CD4-positive, alpha-beta memory T cell (primary cell): Measurements from ENCODE around the gene IPO13. TPM values are rescaled to one million over a fixed set of nuclear protein-coding genes. Genes with fewer than 3 reads are reported as not detected.

ENCODE experiments used
- CTCF ChIA-PET: fragments of 350-600 bp; sonication (Branson Sonifier 250); formaldehyde crosslinking; loops from one replicate; lab custom pipeline; 2021; ENCODE audit warnings: inconsistent platforms; ENCODE audit not compliant: partially characterized antibody; lab: Charles Lee
- POLR2A ChIA-PET: fragments of 350-600 bp; sonication (Branson Sonifier 250); formaldehyde crosslinking; loops from one replicate; lab custom pipeline; 2021; ENCODE audit not compliant: partially characterized antibody; lab: Charles Lee
- DNase-seq, 5 donors: peaks; one replicate each; pipeline versions ENCODE4 v3.0.0 to v3.0.0-alpha.2; 2020 to 2022; ENCODE audit warnings: mixed read lengths in 1 of 5
- H3K27ac ChIP-seq: one replicate; pipeline ENCODE4 v1.7.0; 2013; ENCODE audit warnings: low read depth, low read length
- H3K27me3 ChIP-seq: 2 replicates; pipeline ENCODE4 v1.7.0; 2013; ENCODE audit warnings: mild to moderate bottlenecking, low read length, moderate library complexity; ENCODE audit not compliant: insufficient read depth
- H3K36me3 ChIP-seq: 2 replicates; pipeline ENCODE4 v1.7.0; 2013; ENCODE audit warnings: mild to moderate bottlenecking, low read length, moderate library complexity; ENCODE audit not compliant: insufficient read depth
- H3K4me1 ChIP-seq: 2 replicates; pipeline ENCODE4 v1.7.0; 2013; ENCODE audit warnings: mild to moderate bottlenecking, low read length, moderate library complexity; ENCODE audit not compliant: insufficient read depth
- H3K4me3 ChIP-seq, 2 donors: one replicate each; pipeline ENCODE4 v1.7.0; 2013; ENCODE audit warnings: low read length in 2 of 2, mild to moderate bottlenecking in 1 of 2
- H3K9me3 ChIP-seq, 2 donors: one replicate each; pipeline ENCODE4 v1.7.0; 2013; ENCODE audit warnings: low read length in 2 of 2, control low read depth in 1 of 2; ENCODE audit not compliant: control insufficient read depth in 1 of 2
- H3K27ac Mint-ChIP-seq, 7 donors: one replicate each; pipeline ENCODE4 v1.8.0; 2020 to 2021; ENCODE audit warnings: mixed read lengths in 7 of 7, mild to moderate bottlenecking in 6 of 7, inconsistent platforms in 3 of 7, moderate library complexity in 3 of 7
- H3K27me3 Mint-ChIP-seq, 2 donors: one replicate each; pipeline ENCODE4 v1.8.0; 2020 to 2021; ENCODE audit warnings: mixed read lengths in 2 of 2
- H3K36me3 Mint-ChIP-seq, 2 donors: one replicate each; pipeline ENCODE4 v1.8.0; 2020 to 2021; ENCODE audit warnings: mixed read lengths in 2 of 2, inconsistent platforms in 1 of 2, mild to moderate bottlenecking in 1 of 2
- H3K4me1 Mint-ChIP-seq, 4 donors: one replicate each; pipeline ENCODE4 v1.8.0; 2020 to 2021; ENCODE audit warnings: mixed read lengths in 4 of 4, mild to moderate bottlenecking in 1 of 4
- H3K4me3 Mint-ChIP-seq, 8 donors: one replicate each; pipeline ENCODE4 v1.8.0; 2020 to 2021; ENCODE audit warnings: mixed read lengths in 8 of 8, mild to moderate bottlenecking in 7 of 8, moderate library complexity in 6 of 8, inconsistent platforms in 3 of 8
- H3K9me3 Mint-ChIP-seq, 8 donors: one replicate each; pipeline ENCODE4 v1.8.0; 2020 to 2021; ENCODE audit warnings: mixed read lengths in 8 of 8, mild to moderate bottlenecking in 5 of 8, inconsistent platforms in 3 of 8, moderate library complexity in 1 of 8
- intact Hi-C: fragments of 100-400 bp; cut with micrococcal nuclease; formaldehyde crosslinking; loops from one replicate; pipeline ENCODE4 v1.15.1; 2023
- polyA plus RNA-seq, 2 donors: library from polyadenylated mRNA; unstranded; fragments of 300-500 nt; fragmentation: Illumina TruSeq; gene quantifications; one replicate each; pipeline ENCODE4 v1.2.3, GENCODE V29; 2021
- total RNA-seq, 2 experiments: library from RNA; stranded (reverse); gene quantifications; one replicate each; pipeline ENCODE4 v1.2.3, GENCODE V29; 2021

The IPO13 gene
- total and polyA plus RNA-seq, 4 experiments from 2014 or later = 7.5 to 20.0 (median 17.7) TPM

DNA sequence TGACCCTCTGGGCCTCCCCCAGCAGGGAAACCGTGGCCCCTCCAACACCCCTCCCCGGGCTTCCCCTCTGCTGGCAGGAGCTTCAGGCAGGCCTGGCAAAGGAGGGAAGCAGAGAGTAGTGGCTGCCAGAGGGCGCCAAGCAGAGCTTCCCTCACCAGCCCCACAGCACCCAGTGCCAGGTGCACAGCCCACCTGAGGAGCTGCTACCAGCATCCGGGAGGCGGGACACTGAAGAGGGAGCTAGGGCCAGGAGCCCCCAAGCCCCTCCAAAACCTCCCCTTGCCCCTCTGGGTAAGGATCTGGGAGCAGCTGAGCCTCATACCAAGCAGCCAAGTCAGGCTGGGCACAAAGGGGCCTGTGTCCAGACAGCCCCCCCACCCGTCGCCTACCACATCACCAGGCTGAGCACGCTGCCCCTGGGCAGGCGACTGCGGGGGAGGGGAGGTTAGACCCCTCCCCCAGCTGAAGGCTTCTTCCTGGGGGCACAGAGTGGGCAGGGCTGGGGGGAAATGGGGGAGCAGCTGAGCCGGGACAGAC lies 64.3 kb downstream of the IPO13 start:
- H3K4me1 ChIP-seq = no peaks in the 10 kb centered on the region
- ChIA-PET CTCF (interaction anchor here (1.2 to 4.3 kb wide), 2 partner anchors 25 to 36 kb away, joined by 3 to 19 read pairs; no protein-coding TSS in a partner anchor), POLR2A (no interaction called here)
- no peak overlapping the region for H3K27ac ChIP-seq
- no peaks in the 10 kb centered on the region for H3K36me3 ChIP-seq
- H3K9me3 ChIP-seq = no peaks in the 10 kb centered on the region
- no peak for DNase-seq
- Mint-ChIP-seq H3K36me3 (no peaks in the 10 kb centered on the region), H3K4me1 (peaks cover 0 to 4% (median 1%) of the 10 kb centered on the region in 4 donors), H3K9me3 (peaks cover 0 to 2% (median 0%) of the 10 kb centered on the region in 8 donors), H3K4me3 (no peak overlapping the region), H3K27me3 (no peaks in the 10 kb centered on the region), H3K27ac (no peak overlapping the region)
- no peak overlapping the region for H3K4me3 ChIP-seq
- no peaks in the 10 kb centered on the region for H3K27me3 ChIP-seq
- intact Hi-C loops = no loop called here

DNA sequence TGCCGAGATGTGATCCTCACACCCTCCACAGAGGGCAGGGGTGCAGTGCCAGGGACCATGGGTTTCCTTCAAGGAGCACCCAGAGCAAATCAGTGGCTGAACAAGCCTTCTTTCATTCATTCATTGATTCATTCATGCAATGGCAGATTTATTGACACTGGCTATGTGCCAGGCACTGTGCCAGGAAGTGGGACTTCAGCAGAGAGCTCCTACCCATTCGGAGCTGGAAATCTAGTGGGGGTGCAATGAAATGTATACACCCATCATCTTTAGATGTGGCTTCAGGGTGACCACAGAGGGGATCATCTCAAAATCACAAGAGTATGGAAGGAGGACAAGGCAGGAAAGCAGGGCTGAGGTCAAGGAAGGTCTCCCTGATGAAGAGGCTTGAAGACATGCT lies 65.7 kb downstream of the IPO13 start:
- no peaks in the 10 kb centered on the region for H3K36me3 ChIP-seq
- POLR2A ChIA-PET = interaction anchor here (0.9 kb wide), 1 partner anchor 22 kb away, joined by 3 read pairs; no protein-coding TSS in a partner anchor
- peaks cover 0 to 4% (median 1%) of the 10 kb centered on the region in 4 donors for H3K4me1 Mint-ChIP-seq
- H3K27me3 Mint-ChIP-seq = no peaks in the 10 kb centered on the region
- peaks cover 0 to 2% (median 0%) of the 10 kb centered on the region in 8 donors for H3K9me3 Mint-ChIP-seq
- H3K4me3 ChIP-seq = no peak overlapping the region
- no peaks in the 10 kb centered on the region for H3K9me3 ChIP-seq
- no peak for DNase-seq
- no peaks in the 10 kb centered on the region for H3K4me1 ChIP-seq
- no peaks in the 10 kb centered on the region for H3K36me3 Mint-ChIP-seq
- H3K27ac ChIP-seq = no peak overlapping the region
- no peak overlapping the region for H3K4me3 Mint-ChIP-seq
- intact Hi-C loops = no loop called here
- H3K27ac Mint-ChIP-seq = no peak overlapping the region
- no peaks in the 10 kb centered on the region for H3K27me3 ChIP-seq
- CTCF ChIA-PET = interaction anchor here (1.4 to 4.3 kb wide), 3 partner anchors 24 to 36 kb away, joined by 3 to 19 read pairs (median 5); no protein-coding TSS in a partner anchor

DNA sequence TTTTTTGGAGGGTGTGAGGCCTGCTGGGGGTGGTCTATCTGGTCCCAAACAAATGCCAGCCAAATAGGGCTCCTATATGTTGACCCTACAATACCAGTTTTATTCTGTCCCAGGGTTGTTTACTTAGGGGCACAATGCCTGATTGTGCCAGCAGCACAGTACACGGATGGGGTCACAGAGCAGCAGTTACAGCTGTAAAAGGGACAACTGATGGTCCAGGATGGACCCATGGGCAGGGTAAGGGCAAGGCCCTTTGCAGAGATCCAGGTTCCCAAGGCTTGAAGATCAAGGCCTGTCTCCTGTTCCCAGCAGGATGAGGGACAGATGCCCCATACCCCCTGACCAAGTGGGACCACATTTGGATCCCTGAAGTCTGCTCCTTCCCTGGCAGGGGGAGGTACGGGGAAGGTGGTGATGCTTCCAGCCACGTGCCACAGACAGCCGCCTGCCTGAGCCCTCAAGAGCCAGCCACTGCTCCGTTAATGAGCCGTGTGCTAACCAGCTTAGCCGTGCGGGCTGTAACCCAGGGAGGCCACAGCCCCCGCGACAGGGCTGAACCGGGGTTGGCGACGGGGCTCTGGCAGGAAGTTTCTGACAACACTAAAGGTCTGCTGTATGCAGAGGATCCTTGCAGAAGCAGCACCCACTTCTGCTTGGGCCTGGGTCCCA lies 66.3 kb downstream of the IPO13 start:
- no peak overlapping the region for H3K27ac Mint-ChIP-seq
- no peaks in the 10 kb centered on the region for H3K9me3 Mint-ChIP-seq
- DNase-seq = no peak
- POLR2A ChIA-PET = no interaction called here
- Histone ChIP-seq H3K27ac (no peak overlapping the region), H3K27me3 (no peaks in the 10 kb centered on the region), H3K36me3 (no peaks in the 10 kb centered on the region), H3K9me3 (no peaks in the 10 kb centered on the region), H3K4me3 (no peak overlapping the region), H3K4me1 (no peaks in the 10 kb centered on the region)
- CTCF ChIA-PET = interaction anchor here (1.4 to 2.0 kb wide), 4 partner anchors 8 to 36 kb away, joined by 3 to 18 read pairs (median 5); no protein-coding TSS in a partner anchor
- intact Hi-C loops = no loop called here
- H3K36me3 Mint-ChIP-seq = no peaks in the 10 kb centered on the region
- H3K4me1 Mint-ChIP-seq = peaks cover 0 to 4% (median 1%) of the 10 kb centered on the region in 4 donors
- no peak overlapping the region for H3K4me3 Mint-ChIP-seq
- no peaks in the 10 kb centered on the region for H3K27me3 Mint-ChIP-seq

DNA sequence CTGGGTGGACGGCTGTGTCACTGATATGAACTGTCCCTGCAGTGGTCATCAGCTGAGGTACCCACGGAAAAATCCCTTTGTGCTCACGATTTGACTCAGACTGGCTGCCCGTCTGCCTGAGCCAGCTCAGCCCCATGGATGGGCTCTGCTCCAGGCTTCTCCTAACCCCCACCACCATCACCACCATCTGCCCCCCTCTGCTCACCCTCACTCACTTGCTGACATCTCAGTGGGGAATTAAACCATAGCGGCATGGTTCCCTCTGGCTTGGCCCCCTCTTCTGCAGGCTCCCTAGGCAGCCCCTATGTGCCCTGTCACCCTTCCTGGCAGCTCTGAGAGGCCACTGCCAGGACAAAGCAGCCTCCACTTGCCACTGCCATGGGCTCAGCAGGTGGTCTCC lies 67.2 kb downstream of the IPO13 start:
- no peak for DNase-seq
- H3K4me3 Mint-ChIP-seq = no peak overlapping the region
- H3K9me3 ChIP-seq = no peaks in the 10 kb centered on the region
- H3K4me1 ChIP-seq = no peaks in the 10 kb centered on the region
- H3K27me3 ChIP-seq = no peaks in the 10 kb centered on the region
- no peak overlapping the region for H3K27ac ChIP-seq
- no peak overlapping the region for H3K27ac Mint-ChIP-seq
- no peaks in the 10 kb centered on the region for H3K36me3 ChIP-seq
- H3K27me3 Mint-ChIP-seq = no peaks in the 10 kb centered on the region
- no peak overlapping the region for H3K4me3 ChIP-seq
- ChIA-PET POLR2A (no interaction called here), CTCF (interaction anchor here (1.4 to 2.0 kb wide), 2 partner anchors 9 to 22 kb away, joined by 5 to 18 read pairs; no protein-coding TSS in a partner anchor)
- intact Hi-C loops = no loop called here
- H3K9me3 Mint-ChIP-seq = no peaks in the 10 kb centered on the region
- H3K36me3 Mint-ChIP-seq = no peaks in the 10 kb centered on the region
- H3K4me1 Mint-ChIP-seq = peaks cover 0 to 4% (median 1%) of the 10 kb centered on the region in 4 donors

DNA sequence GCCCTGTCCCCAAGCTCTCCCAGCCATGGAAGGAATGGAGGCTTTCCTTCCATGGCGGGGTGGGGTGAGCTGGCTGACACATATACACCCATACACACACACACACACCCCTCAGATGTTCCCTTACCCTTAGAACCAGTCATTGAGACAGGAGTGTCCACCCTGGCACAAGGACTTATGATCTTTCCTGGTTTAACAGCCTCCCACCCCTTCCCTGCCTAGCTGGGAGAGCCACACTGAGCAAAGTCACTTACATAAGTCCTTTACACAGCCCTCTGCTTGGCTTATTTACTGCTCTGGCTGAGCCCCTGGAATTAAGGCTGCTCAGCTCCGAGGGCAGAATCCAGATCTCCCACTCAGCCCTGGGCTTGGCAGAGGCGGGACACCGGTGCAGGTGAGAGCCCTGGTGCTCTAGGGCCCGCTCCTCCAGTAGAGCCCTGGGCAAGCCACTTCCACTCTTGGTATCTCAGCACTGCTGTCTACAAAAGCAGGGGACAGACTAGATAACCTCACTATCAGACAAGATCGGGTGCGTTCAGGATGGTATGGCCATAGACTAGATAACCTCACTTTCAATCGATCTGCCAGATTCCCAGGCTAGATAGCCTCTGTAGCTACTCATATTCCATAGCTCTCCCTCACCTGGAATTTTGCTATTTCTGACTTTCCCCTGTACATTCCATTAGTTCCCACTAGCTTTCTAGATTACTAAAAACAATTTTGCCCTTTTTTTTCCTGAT lies 67.8 kb downstream of the IPO13 start:
- CTCF ChIA-PET = interaction anchor here (1.0 to 2.0 kb wide), 4 partner anchors 9 to 33 kb away, joined by 4 to 18 read pairs (median 6); no protein-coding TSS in a partner anchor
- H3K4me3 Mint-ChIP-seq = no peak overlapping the region
- Histone ChIP-seq H3K36me3 (no peaks in the 10 kb centered on the region), H3K9me3 (no peaks in the 10 kb centered on the region), H3K27me3 (no peaks in the 10 kb centered on the region), H3K4me3 (no peak overlapping the region), H3K4me1 (no peaks in the 10 kb centered on the region), H3K27ac (no peak overlapping the region)
- H3K9me3 Mint-ChIP-seq = no peaks in the 10 kb centered on the region
- H3K27me3 Mint-ChIP-seq = no peaks in the 10 kb centered on the region
- H3K4me1 Mint-ChIP-seq = peaks cover 0 to 4% (median 1%) of the 10 kb centered on the region in 4 donors
- no peaks in the 10 kb centered on the region for H3K36me3 Mint-ChIP-seq
- no peak for DNase-seq
- intact Hi-C loops = no loop called here
- POLR2A ChIA-PET = no interaction called here
- H3K27ac Mint-ChIP-seq = no peak overlapping the region

DNA sequence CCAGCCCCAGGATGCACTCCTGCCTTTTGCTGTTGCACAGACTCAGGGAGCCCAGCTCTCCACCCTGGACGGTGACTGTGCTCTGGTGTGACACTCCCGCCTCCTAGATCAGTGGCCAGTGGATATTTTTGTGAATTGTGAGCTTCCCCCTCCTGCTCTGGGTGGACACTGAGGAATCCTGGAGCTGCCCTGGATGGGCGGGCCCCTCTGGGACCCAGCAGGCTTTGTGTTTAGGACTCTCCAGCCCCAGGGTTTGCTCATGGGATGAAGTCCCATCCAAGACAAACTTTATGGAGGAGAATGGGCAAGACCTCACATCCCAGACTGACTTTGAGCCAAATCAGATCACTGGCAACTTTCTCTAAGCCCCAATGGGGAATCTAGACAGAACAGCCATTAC lies 68.5 kb downstream of the IPO13 start:
- ChIA-PET CTCF (interaction anchor here (1.0 to 2.0 kb wide), 3 partner anchors 10 to 33 kb away, joined by 4 to 18 read pairs (median 6); no protein-coding TSS in a partner anchor), POLR2A (no interaction called here)
- H3K36me3 Mint-ChIP-seq = no peaks in the 10 kb centered on the region
- Histone ChIP-seq H3K36me3 (no peaks in the 10 kb centered on the region), H3K27me3 (no peaks in the 10 kb centered on the region), H3K4me3 (no peak overlapping the region), H3K9me3 (no peaks in the 10 kb centered on the region), H3K27ac (no peak overlapping the region), H3K4me1 (no peaks in the 10 kb centered on the region)
- H3K9me3 Mint-ChIP-seq = no peaks in the 10 kb centered on the region
- no peak overlapping the region for H3K27ac Mint-ChIP-seq
- no peak for DNase-seq
- H3K4me3 Mint-ChIP-seq = no peak overlapping the region
- intact Hi-C loops = no loop called here
- peaks cover 0 to 4% (median 1%) of the 10 kb centered on the region in 4 donors for H3K4me1 Mint-ChIP-seq
- H3K27me3 Mint-ChIP-seq = no peaks in the 10 kb centered on the region
